ENCODE data around the gene LNPEP.

Gene LNPEP

DNA sequence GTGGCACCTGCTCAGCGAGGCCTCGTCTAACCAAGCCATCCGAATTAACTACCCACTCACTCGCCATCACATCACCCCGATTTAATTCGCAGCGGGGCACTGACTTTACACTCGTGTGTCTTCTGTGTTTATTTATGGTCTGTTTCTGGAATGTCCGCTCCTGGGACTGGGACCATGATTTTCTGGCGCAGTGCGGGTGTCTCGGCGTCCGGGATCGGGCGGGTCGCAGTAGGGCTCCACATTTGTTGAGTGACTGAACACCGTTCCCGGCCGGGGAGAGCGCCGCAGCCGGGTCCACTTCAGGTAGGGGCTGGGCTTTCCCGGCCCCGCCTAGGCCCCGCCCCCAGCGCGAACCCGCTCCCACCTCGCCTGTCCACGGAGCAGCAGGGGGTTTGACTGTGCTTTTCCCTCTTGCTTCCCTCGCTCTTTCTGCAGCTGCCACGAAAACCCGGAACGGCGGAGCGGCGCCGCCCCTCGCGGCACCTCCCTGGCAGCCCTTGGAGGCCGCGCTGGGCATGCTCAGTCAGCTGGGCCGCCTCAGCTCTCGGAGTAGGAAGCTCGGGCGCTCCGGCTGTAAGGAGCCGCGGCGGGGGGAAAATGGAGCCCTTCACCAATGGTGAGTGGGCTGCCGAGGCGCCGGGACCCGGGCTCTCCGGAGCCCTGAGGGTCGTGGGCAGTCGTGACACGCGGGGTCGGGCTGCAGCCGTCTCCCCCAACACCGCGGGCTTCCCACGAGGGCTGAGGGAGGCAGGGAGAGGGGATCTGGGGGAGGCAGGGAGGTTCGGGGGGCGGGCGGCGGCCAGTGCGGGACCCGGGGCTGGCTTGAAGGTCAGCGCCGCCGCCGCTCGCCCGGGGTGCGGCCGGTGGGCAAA is at the start of gene LNPEP:
TSS of gene LNPEP (plus strand) at position 522 of the 872 bp plus-strand sequence. CDS start at position 598, 76 bp downstream.
- DNase-seq: peak; percentile 97

GRCh38 chr5:96893342-96893741 is 42.5 kb upstream of the LNPEP start:
- DNase-seq: no peak

DNA sequence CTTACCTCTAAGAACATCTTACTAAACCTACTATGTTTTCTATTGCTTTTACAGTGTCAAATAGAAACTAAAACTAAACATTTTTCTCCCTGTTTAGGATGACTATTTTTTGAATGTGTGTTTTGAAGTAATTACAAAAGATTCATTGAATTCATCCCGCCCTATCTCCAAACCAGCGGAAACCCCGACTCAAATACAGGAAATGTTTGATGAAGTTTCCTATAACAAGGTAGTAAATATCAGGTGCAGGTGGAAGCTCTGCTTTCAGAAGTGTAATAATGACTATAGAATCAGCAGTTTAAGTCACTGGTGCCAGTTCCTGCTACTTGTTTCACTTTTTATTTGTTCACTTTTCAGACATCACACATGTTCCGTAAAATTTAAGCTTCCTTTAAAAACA is 39.6 kb upstream of the LNPEP start:
- DNase-seq: no peak

GRCh38 chr5:96896806-96897205 is 39.1 kb upstream of the LNPEP start:
- no peak for DNase-seq

DNA sequence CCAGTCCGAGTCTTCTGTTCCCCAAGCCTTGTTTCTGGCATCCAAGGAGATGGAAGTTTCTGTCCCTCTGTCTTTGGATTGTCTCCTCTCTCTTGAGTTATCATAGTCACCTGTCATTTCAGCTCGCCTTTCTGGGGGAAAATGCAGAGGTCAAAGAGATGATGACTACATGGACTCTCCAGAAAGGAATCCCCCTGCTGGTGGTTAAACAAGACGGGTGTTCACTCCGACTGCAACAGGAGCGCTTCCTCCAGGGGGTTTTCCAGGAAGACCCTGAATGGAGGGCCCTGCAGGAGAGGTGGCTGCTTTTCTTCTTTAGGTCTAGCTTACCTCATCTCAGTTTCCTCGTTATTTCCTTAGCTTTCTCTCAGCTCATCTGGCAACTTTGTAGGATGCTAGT is 34.5 kb upstream of the LNPEP start:
- DNase-seq: no peak

GRCh38 chr5:96901841-96902240 is 34.0 kb upstream of the LNPEP start:
- DNase-seq: no peak

DNA sequence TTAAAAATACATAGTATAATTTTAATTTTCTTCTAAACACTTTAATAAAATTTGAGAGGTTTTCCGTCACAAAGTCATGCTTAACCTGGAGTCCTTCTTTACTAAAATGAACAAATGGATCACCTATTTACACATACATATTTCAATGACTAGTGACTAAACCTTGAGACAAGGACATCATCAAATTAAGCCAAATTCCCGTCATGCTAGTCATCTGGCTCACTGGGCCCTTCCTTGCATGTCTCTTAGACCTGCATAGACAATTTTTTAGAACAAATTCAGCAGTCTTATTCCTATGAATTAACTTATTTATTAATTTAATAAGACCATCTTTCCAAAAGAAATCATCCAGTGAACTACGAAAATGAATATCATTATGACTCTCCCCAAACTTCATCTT is 33.0 kb upstream of the LNPEP start:
- no peak for DNase-seq

DNA sequence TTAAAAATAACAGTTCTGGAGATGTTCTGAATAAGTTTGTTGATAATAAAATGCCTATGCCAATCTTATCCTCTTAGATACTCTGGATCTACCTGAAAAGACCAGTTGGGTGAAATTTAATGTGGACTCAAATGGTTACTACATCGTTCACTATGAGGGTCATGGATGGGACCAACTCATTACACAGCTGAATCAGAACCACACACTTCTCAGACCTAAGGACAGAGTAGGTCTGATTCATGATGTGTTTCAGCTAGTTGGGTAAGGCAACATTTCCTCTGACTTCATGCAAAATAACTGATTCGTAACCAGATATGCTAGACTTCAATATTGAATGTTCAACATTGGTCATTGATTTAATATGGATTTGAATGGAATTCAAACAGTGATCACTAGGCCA is 32.6 kb upstream of the LNPEP start:
- no peak for DNase-seq

GRCh38 chr5:96904054-96904931 is 31.6 kb upstream of the LNPEP start:
- no peak for DNase-seq

GRCh38 chr5:96905864-96906263 is 30.0 kb upstream of the LNPEP start:
- no peak for DNase-seq

DNA sequence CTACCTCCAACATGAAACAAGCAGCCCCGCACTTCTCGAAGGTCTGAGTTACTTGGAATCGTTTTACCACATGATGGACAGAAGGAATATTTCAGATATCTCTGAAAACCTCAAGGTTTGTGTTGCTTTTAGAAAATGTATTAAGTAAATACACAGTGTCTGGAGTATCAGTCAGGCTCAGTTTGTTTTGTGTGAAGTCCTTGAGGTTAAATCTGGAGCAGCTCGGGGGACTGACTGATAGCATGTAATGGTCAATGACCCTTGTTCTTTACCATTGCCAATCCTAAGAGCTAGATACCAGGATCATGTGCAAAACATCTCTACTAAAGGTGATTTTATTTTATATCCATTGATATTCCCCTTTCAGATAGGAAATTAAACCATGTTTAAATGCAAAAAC is 26.9 kb upstream of the LNPEP start:
- DNase-seq: no peak

DNA sequence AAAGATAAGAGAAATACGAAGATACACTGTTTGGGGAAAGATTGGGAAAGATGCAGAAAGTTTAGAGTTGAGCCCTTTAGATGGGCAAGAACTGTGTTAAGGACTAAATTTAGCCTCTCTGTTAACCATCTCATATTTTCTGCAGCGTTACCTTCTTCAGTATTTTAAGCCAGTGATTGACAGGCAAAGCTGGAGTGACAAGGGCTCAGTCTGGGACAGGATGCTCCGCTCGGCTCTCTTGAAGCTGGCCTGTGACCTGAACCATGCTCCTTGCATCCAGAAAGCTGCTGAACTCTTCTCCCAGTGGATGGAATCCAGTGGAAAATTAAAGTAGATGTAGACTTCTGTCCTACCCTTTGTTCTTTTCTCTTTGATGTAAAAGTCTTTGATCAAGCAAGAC is 26.4 kb upstream of the LNPEP start:
- DNase-seq: no peak

DNA sequence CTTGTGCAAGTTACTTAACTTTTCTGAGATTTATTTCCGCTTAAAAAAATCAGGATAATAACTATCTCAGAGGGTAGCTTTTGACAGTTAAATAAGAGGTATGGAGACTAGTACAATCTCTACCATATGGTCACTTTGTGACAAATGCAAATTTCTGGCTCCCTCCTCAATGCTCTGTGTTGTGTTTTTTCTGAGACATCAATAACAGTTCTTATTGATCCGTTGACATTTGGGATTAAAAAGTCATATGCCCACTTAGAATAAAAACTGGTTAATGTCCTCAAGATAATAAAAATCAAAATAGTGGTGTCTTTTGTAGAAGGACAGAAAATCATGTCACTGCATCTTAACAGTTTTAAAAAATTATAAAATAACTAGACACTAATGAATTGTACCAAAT is 24.7 kb upstream of the LNPEP start:
- no peak for DNase-seq

DNA sequence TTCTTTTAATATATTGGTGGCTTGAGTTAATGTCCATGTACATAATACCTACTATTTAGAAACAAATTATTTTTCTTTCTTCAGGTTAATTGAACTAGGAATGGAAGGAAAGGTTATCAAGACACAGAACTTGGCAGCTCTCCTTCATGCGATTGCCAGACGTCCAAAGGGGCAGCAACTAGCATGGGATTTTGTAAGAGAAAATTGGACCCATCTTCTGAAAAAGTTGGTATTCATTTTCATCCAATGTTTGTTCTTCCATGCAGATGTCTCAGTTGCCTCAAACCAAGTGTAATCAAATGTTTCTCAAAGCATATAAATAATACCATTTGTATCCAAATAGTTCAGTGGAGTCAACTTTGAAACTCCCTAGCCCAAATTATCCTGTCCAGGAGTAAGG is 22.6 kb upstream of the LNPEP start:
- DNase-seq: no peak

DNA sequence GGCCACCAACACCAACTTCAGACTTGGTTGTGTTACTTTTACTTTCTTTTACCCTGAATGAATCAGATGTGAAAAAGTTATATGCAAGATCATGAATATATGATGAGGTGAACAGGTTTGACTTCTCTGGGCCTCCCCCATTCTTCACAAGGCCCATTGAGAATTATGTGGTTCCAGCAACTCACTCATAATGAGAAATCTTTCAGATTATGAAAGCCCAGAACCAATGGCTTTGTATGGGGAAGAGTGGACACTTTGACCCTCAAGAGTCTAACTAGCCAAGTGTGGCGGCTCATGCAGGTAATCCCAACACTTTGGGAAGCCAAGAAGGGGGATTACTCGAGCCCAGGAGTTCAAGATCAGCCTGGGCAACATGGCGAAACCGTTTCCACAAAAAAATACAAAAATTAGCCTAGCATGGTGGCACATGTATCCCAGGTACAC is 16.1 kb upstream of the LNPEP start:
- no peak for DNase-seq

DNA sequence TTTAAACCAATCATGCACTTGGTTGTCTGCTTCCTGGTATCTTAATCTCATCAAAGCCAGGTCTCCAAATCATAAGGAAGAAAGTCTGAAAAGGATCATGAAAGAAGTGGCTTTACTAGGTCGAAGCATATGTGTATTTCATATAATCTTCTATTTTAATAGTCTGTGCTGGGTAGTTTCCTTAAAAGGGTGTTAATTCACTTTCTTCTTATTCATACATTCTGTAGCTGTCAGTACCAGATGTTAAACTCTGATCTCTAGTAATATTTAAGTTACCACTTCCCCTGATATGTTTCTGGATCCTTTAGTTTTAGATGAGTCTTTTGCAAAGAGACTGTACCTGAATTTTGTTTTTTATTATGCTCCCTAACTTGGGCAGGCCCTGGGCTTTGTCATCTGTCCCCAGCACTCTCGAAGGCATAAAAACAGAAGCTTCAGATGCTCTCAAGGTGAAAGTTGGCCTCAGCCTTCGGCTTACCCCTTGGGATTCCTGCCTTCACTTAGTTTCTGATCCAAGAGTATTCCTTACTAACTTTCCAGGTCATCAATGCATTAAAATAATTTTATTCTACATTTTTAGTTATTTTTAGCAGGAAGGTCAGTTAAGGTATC is 15.0 kb upstream of the LNPEP start:
- no peak for DNase-seq

DNA sequence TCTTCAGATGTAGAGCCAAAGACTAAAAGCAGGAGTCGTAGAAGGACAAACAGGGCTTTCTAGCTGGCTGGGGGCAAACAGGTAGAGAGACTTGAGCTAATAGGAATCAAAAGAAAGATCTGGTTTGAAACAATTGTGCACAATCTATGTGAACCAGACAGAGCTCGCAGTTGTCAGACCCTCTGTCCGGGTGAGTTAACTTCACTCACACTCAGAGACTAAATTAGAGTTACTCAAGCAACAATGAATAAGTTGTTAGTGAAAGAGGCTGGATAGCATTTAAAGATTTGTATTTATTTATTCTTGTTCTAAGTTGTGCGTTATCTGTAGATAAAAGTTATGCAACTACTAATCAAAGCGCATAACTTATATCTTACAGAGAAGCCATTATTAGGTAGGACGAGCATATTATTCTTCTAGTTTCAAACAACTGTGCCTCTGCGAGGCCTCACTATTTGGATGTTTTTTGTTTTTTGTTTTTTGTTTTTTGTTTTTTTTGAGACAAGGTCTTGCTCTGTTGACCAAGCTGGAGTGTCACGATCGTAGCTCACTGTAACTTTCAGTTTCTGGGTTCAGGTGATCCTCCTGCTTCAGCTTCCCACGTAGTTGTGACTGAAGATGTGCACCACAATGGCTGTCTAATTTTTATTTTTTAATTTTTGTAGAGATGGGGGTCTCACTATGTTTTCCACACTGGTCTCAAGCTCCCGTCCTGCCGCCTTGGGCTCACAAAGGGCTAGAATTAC is 13.2 kb upstream of the LNPEP start:
- DNase-seq: no peak

- peak; percentile 44 for DNase-seq
Observed at GRCh38 chr5:96924016-96924443, 11.8 kb upstream of the LNPEP start.

- DNase-seq: no peak
Observed at GRCh38 chr5:96926276-96926675, 9.6 kb upstream of the LNPEP start.

DNA sequence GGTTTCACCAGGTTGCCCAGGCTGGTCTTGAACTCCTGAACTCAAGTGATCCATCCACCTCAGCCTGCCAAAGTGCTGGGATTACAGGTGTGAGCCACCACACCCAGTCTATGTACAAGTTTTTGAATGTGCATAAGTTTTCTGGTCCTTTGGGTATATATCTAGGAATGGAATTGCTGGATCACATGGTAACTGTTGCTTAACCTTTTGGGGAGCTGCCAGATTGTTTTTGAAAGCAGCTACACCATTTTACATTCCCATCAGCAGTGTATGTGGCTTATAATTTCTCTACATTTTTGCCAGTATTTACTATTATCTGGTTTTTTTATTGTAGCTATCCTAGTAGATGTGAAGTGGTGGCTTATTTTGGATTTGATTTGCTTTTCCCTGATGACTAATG is 8.9 kb upstream of the LNPEP start:
- DNase-seq: no peak

DNA sequence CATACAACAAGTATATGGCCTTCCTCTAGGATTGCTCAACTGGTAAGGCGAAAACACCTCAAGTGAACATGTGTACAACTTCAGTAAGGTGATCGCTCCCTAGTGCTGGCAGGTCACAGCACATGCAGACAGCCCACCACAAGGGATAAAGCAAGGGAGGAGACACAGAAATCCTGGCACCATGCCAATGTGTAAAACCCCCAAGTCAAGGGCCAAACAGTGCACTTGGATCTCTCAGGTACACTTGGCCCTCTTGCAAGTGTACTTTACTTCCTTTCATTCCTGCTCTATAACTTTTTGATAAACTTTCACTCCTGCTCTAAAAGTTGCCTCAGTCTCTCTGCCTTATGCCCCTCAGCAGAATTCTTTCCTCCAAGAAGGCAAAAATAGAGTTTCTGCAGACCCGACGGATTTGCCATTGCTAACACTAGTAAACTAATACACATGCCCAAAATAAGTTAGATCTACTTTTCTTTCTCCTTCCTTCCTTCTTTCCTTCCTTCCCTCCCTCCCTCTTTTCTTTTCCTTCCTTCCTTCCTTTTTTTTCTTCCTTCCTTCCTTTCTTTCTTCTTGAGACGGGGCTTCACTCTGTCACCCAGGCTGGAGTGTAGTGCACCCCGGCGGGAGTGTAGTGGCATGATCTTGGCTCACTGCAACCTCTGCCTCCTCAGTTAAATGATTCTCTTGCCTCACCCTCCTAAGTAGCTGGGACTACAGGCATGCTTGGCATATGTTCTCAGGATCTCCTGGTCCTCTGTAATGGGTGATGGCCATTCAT is 6.8 kb upstream of the LNPEP start:
- no peak for DNase-seq

DNA sequence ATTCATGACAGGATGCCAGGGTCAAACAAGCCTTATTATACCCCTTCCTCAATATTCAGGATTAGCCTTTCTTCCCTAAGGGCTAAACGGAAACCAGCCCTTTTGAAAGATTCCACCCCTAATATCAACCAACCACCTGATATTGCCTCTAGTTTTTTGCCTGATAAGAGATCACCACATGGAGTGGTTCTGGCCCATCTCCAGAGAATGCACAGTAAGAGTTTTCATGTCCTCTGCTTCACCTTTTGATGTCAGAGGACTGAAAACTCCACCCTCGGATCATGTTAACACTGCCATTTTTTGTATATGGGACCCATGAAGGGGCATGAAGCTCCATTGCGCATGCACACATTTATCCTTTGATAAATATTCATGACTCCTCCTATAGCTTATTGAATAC is 5.8 kb upstream of the LNPEP start:
- no peak for DNase-seq
